Common myeloid progenitor, CD34-positive (primary cell): ENCODE data around the gene CRIM1.

ENCODE experiments used
- CTCF ChIA-PET: fragments of 350-600 bp; sonication (Branson Sonifier 250); formaldehyde crosslinking; loops from one replicate; lab custom pipeline; 2021; ENCODE audit warnings: antibody characterized with exemption; lab: Charles Lee
- POLR2A ChIA-PET: fragments of 350-600 bp; sonication (Branson Sonifier 250); formaldehyde crosslinking; loops from one replicate; lab custom pipeline; 2021; ENCODE audit warnings: antibody characterized with exemption; lab: Charles Lee
- DNase-seq, 3 donors: peaks; one replicate each; pipeline versions ENCODE4 v3.0.0 to v3.0.0-alpha.2; 2013
- H3K27ac ChIP-seq, 2 experiments: 1 replicate in 1 of 2; 2 replicates in 1 of 2; pipeline ENCODE4 v1.7.0; 2013; ENCODE audit warnings: inconsistent platforms in 2 of 2, low read length in 2 of 2, mild to moderate bottlenecking in 2 of 2, low read depth in 1 of 2, moderate library complexity in 1 of 2; ENCODE audit not compliant: severe bottlenecking in 2 of 2, insufficient read depth in 1 of 2, poor library complexity in 1 of 2
- H3K27me3 ChIP-seq, 5 experiments: replicated peaks in 2 of 5; 1 replicate in 3 of 5; 2 replicates in 2 of 5; pipeline versions ENCODE4 v1.6.1 to v1.7.0; 2013; ENCODE audit warnings: low read length in 4 of 5, mild to moderate bottlenecking in 2 of 5, moderate library complexity in 2 of 5, inconsistent platforms in 1 of 5; ENCODE audit not compliant: insufficient read depth in 5 of 5, control insufficient read depth in 4 of 5
- H3K36me3 ChIP-seq, 4 experiments: 1 replicate in 2 of 4; 2 replicates in 2 of 4; pipeline versions ENCODE4 v1.6.1 to v1.7.0; 2013; ENCODE audit warnings: low read length in 3 of 4, control low read depth in 1 of 4, mild to moderate bottlenecking in 1 of 4; ENCODE audit not compliant: control insufficient read depth in 4 of 4, insufficient read depth in 4 of 4
- H3K4me1 ChIP-seq, 4 experiments: 1 replicate in 3 of 4; 2 replicates in 1 of 4; pipeline versions ENCODE4 v1.6.1 to v1.7.1; 2013; ENCODE audit warnings: low read length in 3 of 4, mild to moderate bottlenecking in 3 of 4, control low read depth in 1 of 4, inconsistent platforms in 1 of 4, moderate library complexity in 1 of 4; ENCODE audit not compliant: control insufficient read depth in 4 of 4, insufficient read depth in 4 of 4; ENCODE audit errors: control extremely low read depth in 1 of 4
- H3K4me3 ChIP-seq, 7 experiments: 1 replicate in 4 of 7; 2 replicates in 3 of 7; pipeline versions ENCODE4 v1.5.1 to v1.7.0; 2013; ENCODE audit warnings: mild to moderate bottlenecking in 7 of 7, low read length in 6 of 7, moderate library complexity in 6 of 7, inconsistent platforms in 2 of 7, low read depth in 2 of 7, control low read depth in 1 of 7; ENCODE audit not compliant: insufficient read depth in 4 of 7, control insufficient read depth in 1 of 7; ENCODE audit errors: extremely low read depth in 1 of 7
- H3K9me3 ChIP-seq, 5 experiments: 1 replicate in 4 of 5; 2 replicates in 1 of 5; pipeline versions ENCODE4 v1.6.1 to v1.7.1; 2013; ENCODE audit warnings: low read length in 4 of 5, mild to moderate bottlenecking in 2 of 5, inconsistent platforms in 1 of 5, low read depth in 1 of 5, moderate library complexity in 1 of 5; ENCODE audit not compliant: control insufficient read depth in 4 of 5, insufficient read depth in 2 of 5; ENCODE audit errors: control extremely low read depth in 1 of 5
- WGBS: methylation state at CpG from one replicate; pipeline ENCODE4 v1.1.5; 2013; ENCODE audit not compliant: insufficient coverage; 5-methylcytosine and 5-hydroxymethylcytosine counted together

CRIM1 gene

DNA sequence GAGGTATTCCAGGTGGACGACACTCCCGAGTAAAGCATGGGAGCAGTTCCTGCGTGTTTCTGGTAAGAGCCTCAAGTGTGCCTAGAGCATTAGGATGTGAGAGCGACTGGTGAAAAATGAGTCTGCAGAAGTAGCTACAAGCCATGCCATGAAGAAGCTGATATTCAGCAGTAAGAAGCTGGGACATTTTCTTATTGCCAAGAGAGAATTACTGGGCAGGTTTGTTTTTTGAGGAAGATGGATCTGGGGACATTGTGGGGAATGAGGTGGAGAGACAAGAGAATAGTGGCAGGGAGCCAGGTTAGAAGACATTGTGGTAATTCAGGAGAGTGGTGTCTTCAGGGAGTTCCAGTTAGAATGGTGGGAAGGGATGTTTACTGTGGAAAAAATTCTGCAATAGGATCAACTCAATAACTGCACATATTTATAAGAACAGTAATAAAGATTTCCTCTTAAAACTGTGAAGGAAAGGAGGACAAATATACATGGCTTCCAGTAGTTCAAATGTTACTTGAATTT, 38.2 kb downstream of the CRIM1 start:
- ChIA-PET POLR2A (no interaction called here), CTCF (interaction anchor here (1.2 to 1.3 kb wide), 2 partner anchors 10 to 22 kb away, joined by 4 read pairs; no protein-coding TSS in a partner anchor)
- H3K4me1 ChIP-seq: peaks cover 0 to 10% (median 3%) of the 10 kb centered on the region in 4 experiments
- 98% methylated on average over 4 of the region's 4 CpGs for WGBS
- no peak overlapping the region for H3K27ac ChIP-seq
- H3K36me3 ChIP-seq: peaks cover 0 to 4% (median 0%) of the 10 kb centered on the region in 4 experiments
- no peaks in the 10 kb centered on the region for H3K27me3 ChIP-seq
- no peaks in the 10 kb centered on the region for H3K9me3 ChIP-seq
- no peak overlapping the region for H3K4me3 ChIP-seq
- no peak for DNase-seq

DNA sequence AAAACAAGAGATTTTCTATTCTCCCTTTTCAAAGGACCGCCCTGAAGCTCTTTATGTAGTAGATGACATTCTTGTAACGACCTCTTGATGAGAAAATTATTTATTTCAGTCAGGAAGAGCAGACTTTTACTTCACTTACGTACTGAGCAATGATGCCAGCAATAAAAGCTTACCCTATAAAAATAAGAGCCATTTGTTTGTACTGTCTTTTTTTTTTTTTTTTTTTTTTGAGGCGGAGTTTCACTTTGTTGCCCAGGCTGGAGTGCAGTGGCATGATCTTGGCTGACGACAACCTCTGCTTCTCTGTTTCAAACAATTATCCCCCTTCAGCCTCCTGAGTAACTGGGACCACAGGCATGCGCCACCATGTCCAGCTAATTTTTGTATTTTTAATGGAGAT, 39.2 kb downstream of the CRIM1 start:
- Histone ChIP-seq H3K4me1 (peaks cover 0 to 7% (median 2%) of the 10 kb centered on the region in 4 experiments), H3K4me3 (no peak overlapping the region), H3K9me3 (no peaks in the 10 kb centered on the region), H3K36me3 (peaks cover 0 to 4% (median 0%) of the 10 kb centered on the region in 4 experiments), H3K27me3 (no peaks in the 10 kb centered on the region), H3K27ac (no peak overlapping the region)
- POLR2A ChIA-PET: no interaction called here
- CTCF ChIA-PET: no interaction called here
- DNase-seq: no peak
- no CpG with 5 or more reads among the region's 6 CpGs for WGBS

DNA sequence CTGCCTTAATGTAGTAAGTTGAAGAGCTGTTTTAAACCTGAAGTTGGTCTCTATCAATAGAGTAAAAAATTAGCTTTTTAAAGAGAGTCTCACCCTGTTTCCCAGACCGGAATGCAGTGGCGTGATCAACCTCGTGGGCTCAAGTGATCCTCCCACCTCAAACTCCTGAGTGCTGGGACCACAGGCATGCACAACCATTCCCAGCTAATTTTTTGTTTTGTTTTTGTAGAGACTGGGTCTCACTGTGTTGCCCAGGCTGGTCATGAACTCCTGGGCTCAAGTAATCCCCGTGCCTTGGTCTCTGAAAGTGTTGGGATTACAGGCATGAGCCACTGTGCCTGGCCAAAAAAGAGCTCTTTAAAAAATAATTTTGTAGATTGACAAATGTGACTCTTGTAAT, 40.3 kb downstream of the CRIM1 start:
- Histone ChIP-seq H3K27me3 (no peaks in the 10 kb centered on the region), H3K4me1 (no peaks in the 10 kb centered on the region), H3K9me3 (no peaks in the 10 kb centered on the region), H3K4me3 (no peak overlapping the region), H3K27ac (no peak overlapping the region), H3K36me3 (peaks cover 0 to 4% (median 0%) of the 10 kb centered on the region in 4 experiments)
- POLR2A ChIA-PET: interaction anchor here (0.9 kb wide), 1 partner anchor 38 kb away, joined by 3 read pairs; no protein-coding TSS in a partner anchor
- CTCF ChIA-PET: no interaction called here
- 100% methylated on average over 4 of the region's 4 CpGs for WGBS
- no peak for DNase-seq

DNA sequence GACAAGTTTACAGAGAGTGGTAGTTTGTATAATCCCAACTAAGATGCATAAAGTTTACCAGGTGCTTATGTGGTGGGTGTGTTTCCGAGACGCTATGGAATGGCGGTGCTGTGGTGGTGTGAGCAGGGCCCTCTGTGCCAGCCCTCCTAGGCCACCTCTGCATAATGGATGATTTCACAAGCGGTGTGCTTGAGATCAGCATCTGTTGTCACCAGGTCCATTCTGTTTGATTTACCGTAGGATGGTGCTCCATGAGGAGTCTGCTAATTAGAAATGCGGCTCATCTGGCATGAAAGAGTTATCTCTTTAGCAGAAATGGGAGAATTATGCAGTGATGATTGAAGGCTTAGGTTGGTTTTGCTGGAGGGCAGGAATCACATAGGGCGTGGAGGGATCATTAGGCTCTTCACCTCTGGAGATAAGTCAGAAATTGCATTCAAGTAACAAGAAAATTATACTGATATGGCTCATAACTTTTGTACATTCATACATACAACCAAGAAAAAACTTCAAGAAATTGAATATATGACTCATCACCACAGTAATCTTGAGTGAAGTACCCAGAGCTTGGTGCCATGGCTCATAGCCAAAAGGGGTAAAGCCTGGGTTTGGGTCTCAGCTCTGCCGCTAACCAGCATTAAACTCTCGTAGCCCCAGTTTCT, 41.4 kb downstream of the CRIM1 start:
- ChIA-PET CTCF (no interaction called here), POLR2A (interaction anchor here (0.9 kb wide), 1 partner anchor 39 kb away, joined by 3 read pairs; no protein-coding TSS in a partner anchor)
- Histone ChIP-seq H3K4me1 (no peaks in the 10 kb centered on the region), H3K4me3 (no peak overlapping the region), H3K27ac (no peak overlapping the region), H3K27me3 (no peaks in the 10 kb centered on the region), H3K9me3 (no peaks in the 10 kb centered on the region), H3K36me3 (peaks cover 0 to 4% (median 0%) of the 10 kb centered on the region in 4 experiments)
- DNase-seq: no peak
- 99% methylated on average over 7 of the region's 9 CpGs for whole genome bisulfite sequencing

DNA sequence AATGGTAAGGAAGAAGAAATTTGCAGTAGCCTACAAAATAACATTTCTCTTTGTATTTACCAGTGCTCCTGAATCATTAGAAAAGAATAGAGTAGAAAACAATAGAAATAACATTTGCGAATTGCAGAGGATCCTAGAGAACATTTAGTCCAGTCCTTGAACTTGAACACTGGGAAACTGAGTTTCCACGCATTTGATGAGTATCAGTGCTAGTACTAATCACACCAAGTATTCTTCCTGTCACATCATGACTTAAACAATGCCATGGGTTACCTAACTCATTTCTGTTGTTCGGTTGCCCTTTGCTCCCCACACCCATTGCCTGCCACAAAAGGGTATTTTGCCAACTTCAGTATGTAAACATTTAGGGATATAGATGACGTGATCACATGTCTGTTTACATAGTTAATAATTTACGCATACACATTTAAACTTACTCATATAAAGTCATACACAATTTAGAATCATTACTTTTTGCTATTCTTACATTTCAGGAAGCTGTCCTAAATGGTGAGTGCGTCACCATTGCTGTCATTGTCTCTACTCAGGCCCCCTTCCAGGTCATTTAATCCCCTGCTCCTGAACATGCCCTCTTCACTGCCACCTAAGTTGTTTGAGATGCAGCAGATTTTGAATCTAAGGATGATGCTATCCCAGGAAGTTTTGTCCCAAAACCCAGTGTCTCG, 42.3 kb downstream of the CRIM1 start:
- POLR2A ChIA-PET: no interaction called here
- Histone ChIP-seq H3K9me3 (no peaks in the 10 kb centered on the region), H3K4me1 (no peaks in the 10 kb centered on the region), H3K27me3 (no peaks in the 10 kb centered on the region), H3K27ac (no peak overlapping the region), H3K36me3 (peaks cover 0 to 4% (median 0%) of the 10 kb centered on the region in 4 experiments), H3K4me3 (no peak overlapping the region)
- CTCF ChIA-PET: no interaction called here
- 96% methylated on average over 3 of the region's 7 CpGs for WGBS
- no peak for DNase-seq

DNA sequence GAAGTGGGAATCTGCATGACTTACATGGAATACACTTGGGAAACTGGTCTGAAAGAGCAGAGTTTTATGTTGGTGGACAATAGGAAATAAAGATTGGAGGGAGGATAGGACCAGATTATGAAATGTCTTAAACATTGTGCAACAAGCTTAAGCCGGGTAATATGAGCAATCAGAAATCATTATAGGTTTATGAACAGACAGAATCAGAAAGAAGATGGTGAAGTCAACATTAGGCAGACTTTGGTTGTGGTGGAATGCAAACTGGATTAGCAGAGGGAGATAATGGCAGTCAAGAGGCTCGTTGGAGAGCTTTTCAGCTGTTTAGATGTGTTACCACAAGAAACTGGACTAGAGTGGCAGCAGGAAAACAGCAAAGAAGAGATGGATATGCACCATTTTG, 43.5 kb downstream of the CRIM1 start:
- H3K27me3 ChIP-seq: no peaks in the 10 kb centered on the region
- no peak overlapping the region for H3K4me3 ChIP-seq
- H3K27ac ChIP-seq: no peak overlapping the region
- DNase-seq: no peak
- peaks cover 0 to 4% (median 0%) of the 10 kb centered on the region in 4 experiments for H3K36me3 ChIP-seq
- WGBS: 94% methylated on average over 2 of the region's 2 CpGs
- ChIA-PET CTCF (no interaction called here), POLR2A (interaction anchor here (0.6 kb wide), 1 partner anchor 50 kb away, joined by 3 read pairs; no protein-coding TSS in a partner anchor)
- H3K9me3 ChIP-seq: no peaks in the 10 kb centered on the region
- peaks cover 0 to 7% (median 3%) of the 10 kb centered on the region in 4 experiments for H3K4me1 ChIP-seq
